Heart right ventricle (tissue), 16 donors: Measurements from ENCODE around the gene PRPF31. TPM values are rescaled to one million over a fixed set of nuclear protein-coding genes. Genes with fewer than 3 reads are reported as not detected.
A peak's percentile ranks its signal among the peaks of the same experiment; 100 is the strongest.

Experiments
- ATAC-seq, 8 donors: fragments of 200-7000 bp; cut with Tn5 transposase; one replicate each; pipeline ENCODE4 v1.9.1; 2020; ENCODE audit warnings: mild to moderate bottlenecking in 8 of 8, moderate library complexity in 8 of 8, moderate number of reproducible peaks in 1 of 8
- DNase-seq, 2 donors: peaks; one replicate each; pipeline ENCODE4 v3.0.0-alpha.2; 2020
- H3K27ac ChIP-seq, 10 donors: fragments of 200-600 bp; sonication (generic) in 2 of 10; one replicate each; pipeline versions ENCODE4 v1.5.0 to v1.8.0; 2020 to 2022; ENCODE audit warnings: mild to moderate bottlenecking in 3 of 10
- H3K27me3 ChIP-seq, 7 donors: fragments of 200-600 bp; one replicate each; pipeline ENCODE4 v1.8.0; 2021 to 2022; ENCODE audit warnings: mild to moderate bottlenecking in 2 of 7
- H3K36me3 ChIP-seq, 9 donors: fragments of 200-600 bp; sonication (generic) in 1 of 9; one replicate each; pipeline versions ENCODE4 v1.5.0 to v1.8.0; 2020 to 2022; ENCODE audit warnings: mild to moderate bottlenecking in 2 of 9
- H3K4me1 ChIP-seq, 9 donors: fragments of 200-600 bp; sonication (generic) in 1 of 9; one replicate each; pipeline versions ENCODE4 v1.5.0 to v1.8.0; 2020 to 2022; ENCODE audit warnings: mild to moderate bottlenecking in 4 of 9
- H3K4me3 ChIP-seq, 10 donors: fragments of 200-600 bp; sonication (generic) in 2 of 10; one replicate each; pipeline versions ENCODE4 v1.5.0 to v1.8.0; 2020 to 2022; ENCODE audit warnings: mild to moderate bottlenecking in 7 of 10, moderate library complexity in 2 of 10
- H3K9me3 ChIP-seq, 11 donors: fragments of 200-600 bp in 10 of 11; sonication (generic) in 2 of 11; one replicate each; pipeline versions ENCODE4 v1.5.0 to v1.8.0; 2013 to 2022; ENCODE audit warnings: mild to moderate bottlenecking in 2 of 11, control low read depth in 1 of 11, moderate library complexity in 1 of 11
- WGBS, 2 donors: extraction: QIAGEN DNeasy Blood & Tissue Kit; methylation state at CpG; one replicate each; pipeline ENCODE4 v1.1.7; 2013; ENCODE audit warnings: inconsistent platforms in 1 of 2; 5-methylcytosine and 5-hydroxymethylcytosine counted together
- intact Hi-C, 10 donors: fragments of 100-400 bp; cut with DNase I; formaldehyde crosslinking; loops; one replicate each; pipeline versions ENCODE4 v1.11.1 to v1.14.2; 2022
- polyA plus RNA-seq, 2 donors: library from polyadenylated mRNA; stranded (reverse); fragments of 200-250 nt; gene quantifications; one replicate each; pipeline ENCODE4 v1.2.3, GENCODE V29; 2013
- total RNA-seq, 10 donors: library from RNA; stranded (reverse); fragmentation: NEBNext Ultra II Directional in 3 of 10; extraction: Animal tissue kit (Norgen Biotek cat#: 25700) in 3 of 10; gene quantifications; one replicate each; pipeline versions ENCODE4 v1.2.1 to v1.2.4, GENCODE V29; 2021 to 2023
- TF ChIP-seq, protein P1 (sequence below), 9 donors: fragments of 200-600 bp; sonication (generic) in 2 of 9; IDR thresholded peaks; one replicate each; pipeline versions ENCODE4 v1.5.0 to v1.8.0; 2021 to 2022; ENCODE audit warnings: antibody characterized with exemption in 9 of 9, mild to moderate bottlenecking in 5 of 9, moderate library complexity in 1 of 9
- donor health status: Arrhythmogenic right ventricular cardiomyopathy.
- donor health status: ischemic (EF 13 %, LVEDD 7.1; RV severe dilation, severe dysfunction).
- donor health status: healthy with polysubstance abuse.
- donor health status: DM: no; HTN: yes; CAD: no.
- donor health status: DM: no; HTN: no; CAD: no.
- donor health status: ischemic (EF 25% LVEDD 6.9; RV normal size, moderate dysfunction).
- donor health status: ischemic (EF 25% LVEDD 5.7; RV mildly dilated, moderate dysfunction).
- donor health status: healthy.
- donor health status: DM: yes; HTN: yes; CAD: no.
- donor health status: Ischemic cardiomyopathy.
- donor health status: ischemic (EF 35%, LVEDD 5.7; RV mildly dilated, moderate dysfunction).
- donor health status: nonischemic (EF 11% LVEDD 7.7; RV severe dilation, severe dysfunction).
- donor health status: DM: yes; HTN: yes; CAD: no.
- donor health status: PGD.
- donor health status: ischemic (EF 29% LVEDD 5.4; RV normal size, mild dysfunction).
- donor health status: nonischemic (EF 23%, LVEDD 6.1; RV moderate dilation, normal function).

Gene PRPF31
- total and polyA plus RNA-seq, 12 donors, result 35.9 to 52.8 (median 43.4) TPM

DNA sequence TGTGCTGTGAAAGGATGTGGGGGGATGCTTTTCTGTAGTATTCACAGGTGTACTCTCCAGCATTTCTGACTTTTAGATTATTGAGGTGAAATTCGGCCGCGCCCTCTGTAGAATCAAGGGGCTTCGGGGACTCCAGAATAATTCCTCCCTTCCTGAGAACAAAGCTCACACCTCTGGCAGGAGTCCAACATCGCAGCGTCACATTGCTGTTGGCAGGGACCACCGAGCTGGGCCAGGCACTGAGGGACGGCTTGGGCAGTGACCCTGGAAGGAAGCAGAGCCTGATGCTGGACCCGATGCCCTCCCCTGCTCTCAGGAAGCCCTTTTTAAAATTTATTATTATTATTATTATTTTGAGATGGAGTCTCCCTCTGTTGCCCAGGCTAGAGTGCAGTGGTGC, 40.7 kb upstream of the PRPF31 start:
- TF ChIP-seq, protein P1, sequence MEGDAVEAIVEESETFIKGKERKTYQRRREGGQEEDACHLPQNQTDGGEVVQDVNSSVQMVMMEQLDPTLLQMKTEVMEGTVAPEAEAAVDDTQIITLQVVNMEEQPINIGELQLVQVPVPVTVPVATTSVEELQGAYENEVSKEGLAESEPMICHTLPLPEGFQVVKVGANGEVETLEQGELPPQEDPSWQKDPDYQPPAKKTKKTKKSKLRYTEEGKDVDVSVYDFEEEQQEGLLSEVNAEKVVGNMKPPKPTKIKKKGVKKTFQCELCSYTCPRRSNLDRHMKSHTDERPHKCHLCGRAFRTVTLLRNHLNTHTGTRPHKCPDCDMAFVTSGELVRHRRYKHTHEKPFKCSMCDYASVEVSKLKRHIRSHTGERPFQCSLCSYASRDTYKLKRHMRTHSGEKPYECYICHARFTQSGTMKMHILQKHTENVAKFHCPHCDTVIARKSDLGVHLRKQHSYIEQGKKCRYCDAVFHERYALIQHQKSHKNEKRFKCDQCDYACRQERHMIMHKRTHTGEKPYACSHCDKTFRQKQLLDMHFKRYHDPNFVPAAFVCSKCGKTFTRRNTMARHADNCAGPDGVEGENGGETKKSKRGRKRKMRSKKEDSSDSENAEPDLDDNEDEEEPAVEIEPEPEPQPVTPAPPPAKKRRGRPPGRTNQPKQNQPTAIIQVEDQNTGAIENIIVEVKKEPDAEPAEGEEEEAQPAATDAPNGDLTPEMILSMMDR (IDR thresholded peaks at IDR 0.05), result no peak
- H3K9me3 ChIP-seq, result peaks cover 0 to 17% (median 0%) of the 10 kb centered on the region in 11 donors

DNA sequence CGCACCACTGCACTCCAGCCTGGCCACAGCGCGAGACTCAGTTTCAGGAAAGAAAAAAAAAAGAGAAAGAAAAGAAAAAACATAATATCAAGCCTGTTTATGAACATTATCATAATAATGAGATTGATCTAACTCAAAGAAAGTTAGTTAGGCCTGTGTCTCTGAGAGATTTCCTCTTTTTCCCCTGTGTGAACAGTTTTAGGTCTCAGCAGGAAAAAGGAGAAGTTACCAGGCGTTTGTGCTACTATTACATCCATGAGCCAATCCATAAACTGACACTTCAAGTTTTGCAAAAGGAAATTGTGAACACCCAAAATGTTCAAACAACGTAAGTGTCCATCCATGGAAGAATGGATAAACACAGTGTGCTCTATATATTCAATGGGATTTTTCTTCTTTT, 38.2 kb upstream of the PRPF31 start:
- Histone ChIP-seq H3K27ac (peak overlapping the region in 1 of 10 donors; percentile 6), H3K27me3 (peaks cover 0 to 5% (median 0%) of the 10 kb centered on the region in 7 donors), H3K4me3 (no peak overlapping the region), H3K4me1 (peaks cover 0 to 13% (median 0%) of the 10 kb centered on the region in 9 donors), H3K9me3 (peaks cover 0 to 27% (median 0%) of the 10 kb centered on the region in 11 donors), H3K36me3 (no peaks in the 10 kb centered on the region)
- ATAC-seq (no peak), DNase-seq (no peak)
- TF ChIP-seq, protein P1 (IDR thresholded peaks at IDR 0.05), result no peak
- WGBS, 2 donors, result 72 to 83% methylated on average over 5 of the region's 5 CpGs
- intact Hi-C loops, result no loop called here

More for the DNA sequence above, 40.7 kb upstream of the PRPF31 start:
- Histone ChIP-seq H3K27me3 (peaks cover 0 to 5% (median 0%) of the 10 kb centered on the region in 7 donors), H3K4me3 (no peak overlapping the region), H3K27ac (no peak overlapping the region), H3K36me3 (no peaks in the 10 kb centered on the region), H3K4me1 (peaks cover 0 to 13% (median 0%) of the 10 kb centered on the region in 9 donors)
- ATAC-seq, result no peak
- WGBS, 2 donors, result 63 to 64% methylated on average over 9 of the region's 9 CpGs
- intact Hi-C loops, result no loop called here
- no peak for DNase-seq

GRCh38 chr19:54081032-54081431, 34.5 kb upstream of the PRPF31 start, which contains the start of gene TARM1:
Gene TARM1, minus strand, starts transcription at chr19:54081365. Its CDS starts 25 bp downstream, at chr19:54081340.
- H3K27ac ChIP-seq, result no peak within 1 kb of the TSS
- TF ChIP-seq, protein P1 (IDR thresholded peaks at IDR 0.05), result no peak
- H3K36me3 ChIP-seq, result no peaks in the 10 kb centered on the region
- peaks cover 0 to 28% (median 3%) of the 10 kb centered on the region in 11 donors for H3K9me3 ChIP-seq
- DNase-seq (no peak), ATAC-seq (no peak)
- H3K27me3 ChIP-seq, result peaks cover 0 to 5% (median 0%) of the 10 kb centered on the region in 7 donors
- peaks cover 0 to 13% (median 0%) of the 10 kb centered on the region in 9 donors for H3K4me1 ChIP-seq
- 76 to 82% methylated on average over 7 of the region's 7 CpGs for WGBS, 2 donors
- no peak within 1 kb of the TSS for H3K4me3 ChIP-seq
- intact Hi-C loops, result no loop called here

DNA sequence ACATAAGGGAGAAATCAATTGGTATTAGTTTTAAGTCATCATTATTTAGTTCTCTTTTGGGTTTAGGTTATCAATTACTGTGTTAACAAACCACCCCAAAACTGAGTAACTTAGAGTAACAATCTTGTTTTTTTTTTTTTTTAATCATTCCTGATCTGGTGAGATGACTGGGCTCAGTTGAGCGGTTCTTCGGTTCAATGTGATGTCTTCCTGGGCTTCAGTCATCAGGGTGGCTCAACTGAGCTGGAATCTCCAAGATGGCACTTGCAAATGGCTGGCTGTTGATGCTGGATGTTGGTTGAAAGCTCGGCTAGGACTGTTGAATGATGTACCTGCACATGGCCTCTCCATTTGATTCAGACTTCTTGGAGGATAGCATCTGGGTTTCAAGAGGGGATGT, 31.1 kb upstream of the PRPF31 start:
- no peak for ATAC-seq
- Histone ChIP-seq H3K4me1 (no peaks in the 10 kb centered on the region), H3K27ac (no peak overlapping the region), H3K36me3 (no peaks in the 10 kb centered on the region), H3K27me3 (peaks cover 0 to 7% (median under 1%) of the 10 kb centered on the region in 7 donors), H3K4me3 (no peak overlapping the region), H3K9me3 (peaks cover 0 to 28% (median 3%) of the 10 kb centered on the region in 11 donors)
- DNase-seq, result no peak
- intact Hi-C loops, result no loop called here
- TF ChIP-seq, protein P1 (IDR thresholded peaks at IDR 0.05), result no peak
- WGBS, 2 donors, result 70 to 84% methylated on average over 3 of the region's 3 CpGs
